Right ventricle myocardium inferior (tissue), 1 donor: ENCODE data around the gene CYGB. TPM values are rescaled to one million over a fixed set of nuclear protein-coding genes. Genes with fewer than 3 reads are reported as not detected.
A peak's percentile ranks its signal among the peaks of the same experiment; 100 is the strongest.

Experiments used
- ATAC-seq: fragments of 200-7000 bp; cut with Tn5 transposase; one replicate; pipeline ENCODE4 v1.9.1; 2020; ENCODE audit warnings: mild to moderate bottlenecking, moderate library complexity
- DNase-seq: peaks from one replicate; pipeline ENCODE4 v3.0.0; 2021; ENCODE audit errors: missing footprints
- intact Hi-C: fragments of 100-400 bp; cut with DNase I; formaldehyde crosslinking; loops from one replicate; pipeline ENCODE4 v1.11.0; 2022
- total RNA-seq: library from RNA; stranded (reverse); fragmentation: NEBNext Ultra II Directional; extraction: Animal tissue kit (Norgen Biotek cat#: 25700); gene quantifications from one replicate; pipeline ENCODE4 v1.2.1, GENCODE V29; 2021
- donor health status: DM: no; HTN: yes; CAD: no; lungs with severe emphysema.

CYGB gene
- total RNA-seq, 1 donor from 2014 or later, result 38.2 TPM

GRCh38 chr17:76478730-76479514, 58.6 kb downstream of the CYGB start:
- ATAC-seq (no peak), DNase-seq (peak; percentile 31)
- intact Hi-C loops, result no loop called here

GRCh38 chr17:76478097-76478496, 59.4 kb downstream of the CYGB start:
- DNase-seq (no peak), ATAC-seq (no peak)
- intact Hi-C loops, result no loop called here

- intact Hi-C loops, result no loop called here
- peak; percentile 32 for DNase-seq
- no peak for ATAC-seq
These were observed 59.9 kb downstream of the CYGB start for GRCh38 chr17:76477576-76477975.

Other genes starting within 250 kb of the CYGB start
- 3.6 TPM for gene QRICH2, start 229.4 kb downstream of the CYGB start, total RNA-seq
- 35.9 TPM for gene PRPSAP1, start 183.8 kb downstream of the CYGB start, total RNA-seq
- 2.7 TPM for gene SPHK1, start 153.1 kb downstream of the CYGB start, total RNA-seq
- 35.4 TPM for gene UBE2O, start 84.6 kb downstream of the CYGB start, total RNA-seq
- not detected for gene AANAT, start 70.1 kb downstream of the CYGB start, total RNA-seq
- 17.9 TPM for gene RHBDF2, start 36.3 kb downstream of the CYGB start, total RNA-seq
- gene PRCD, start 2.3 kb upstream of the CYGB start, total RNA-seq, result 3.4 TPM
- gene ST6GALNAC2, start 48.2 kb upstream of the CYGB start, total RNA-seq, result 5.7 TPM
- gene ST6GALNAC1, start 106.0 kb upstream of the CYGB start, total RNA-seq, result 6.1 TPM
- gene MXRA7, start 173.3 kb upstream of the CYGB start, total RNA-seq, result 375 TPM
- 62.8 TPM for gene JMJD6, start 188.9 kb upstream of the CYGB start, total RNA-seq
- 17.3 TPM for gene METTL23, start 189.1 kb upstream of the CYGB start, total RNA-seq
- 74.0 TPM for gene SRSF2, start 199.6 kb upstream of the CYGB start, total RNA-seq
- 20.8 TPM for gene MFSD11, start 200.4 kb upstream of the CYGB start, total RNA-seq